Activated B cell treated with CpG ODN at 0.5 μM for 24 hours (primary cell): ENCODE measurements around the gene SLC2A13. TPM values are rescaled to one million over a fixed set of nuclear protein-coding genes. Genes with fewer than 3 reads are reported as not detected.

ENCODE experiments used
- ATAC-seq: fragments of 200-7000 bp; cut with Tn5 transposase; one replicate; pipeline ENCODE4 v1.10.0; 2021; ENCODE audit warnings: low read depth, mild to moderate bottlenecking, moderate library complexity
- CTCF ChIA-PET: fragments of 350-600 bp; sonication (Branson Sonifier 250); formaldehyde crosslinking; loops from one replicate; lab custom pipeline; 2021; ENCODE audit warnings: antibody characterized with exemption; lab: Charles Lee
- POLR2A ChIA-PET: fragments of 350-600 bp; sonication (Branson Sonifier 250); formaldehyde crosslinking; loops from one replicate; lab custom pipeline; 2021; ENCODE audit warnings: antibody characterized with exemption; lab: Charles Lee
- DNase-seq: peaks from one replicate; pipeline ENCODE4 v3.0.0; 2022
- H3K27ac Mint-ChIP-seq: one replicate; pipeline ENCODE4 v1.8.0; 2020; ENCODE audit warnings: mixed read lengths
- H3K27me3 Mint-ChIP-seq: one replicate; pipeline ENCODE4 v1.8.0; 2021; ENCODE audit warnings: mixed read lengths
- H3K36me3 Mint-ChIP-seq: one replicate; pipeline ENCODE4 v1.8.0; 2021; ENCODE audit warnings: low read depth, mixed read lengths
- H3K4me1 Mint-ChIP-seq: one replicate; pipeline ENCODE4 v1.8.0; 2021; ENCODE audit warnings: mixed read lengths
- H3K4me3 Mint-ChIP-seq: one replicate; pipeline ENCODE4 v1.8.0; 2020; ENCODE audit warnings: mild to moderate bottlenecking, mixed read lengths
- H3K9me3 Mint-ChIP-seq: one replicate; pipeline ENCODE4 v1.8.0; 2020; ENCODE audit warnings: mixed read lengths
- CTCF ChIP-seq: fragments of 200-600 bp; IDR thresholded peaks from one replicate; pipeline ENCODE4 v1.8.0; 2022; ENCODE audit warnings: antibody characterized with exemption, mild to moderate bottlenecking
- intact Hi-C: fragments of 100-400 bp; cut with micrococcal nuclease; formaldehyde crosslinking; loops from one replicate; pipeline ENCODE4 v1.15.1; 2024
- total RNA-seq: library from RNA; stranded (reverse); gene quantifications from 2 replicates; pipeline ENCODE4 v1.2.3, GENCODE V29; 2022

The SLC2A13 gene
- total RNA-seq, 1 donor from 2014 or later = 17.9 TPM

- DNase-seq (no peak), ATAC-seq (no peak)
- no peak overlapping the region for H3K4me3 Mint-ChIP-seq
- no peak for TF ChIP-seq CTCF
- ChIA-PET POLR2A (no interaction called here), CTCF (no interaction called here)
- intact Hi-C loops = no loop called here
- peaks cover 4% of the 10 kb centered on the region for H3K4me1 Mint-ChIP-seq
- peaks cover 3% of the 10 kb centered on the region for H3K36me3 Mint-ChIP-seq
- H3K9me3 Mint-ChIP-seq = peaks cover 7% of the 10 kb centered on the region
- no peaks in the 10 kb centered on the region for H3K27me3 Mint-ChIP-seq
- no peak overlapping the region for H3K27ac Mint-ChIP-seq
Observed at GRCh38 chr12:40122842-40123241, 17.0 kb upstream of the SLC2A13 start.

GRCh38 chr12:40117818-40118217, 11.9 kb upstream of the SLC2A13 start:
- ATAC-seq (peak; percentile 64), DNase-seq (no peak)
- H3K9me3 Mint-ChIP-seq = peaks cover 12% of the 10 kb centered on the region
- peaks cover 4% of the 10 kb centered on the region for H3K36me3 Mint-ChIP-seq
- peak overlapping the region; percentile 55 for H3K27ac Mint-ChIP-seq
- intact Hi-C loops = loop anchor here (2.0 kb wide), 1 partner anchor 17 kb away; no protein-coding TSS in a partner anchor
- ChIA-PET CTCF (interaction anchor here (3.0 kb wide), 1 partner anchor 11 kb away, joined by 14 read pairs; no protein-coding TSS in a partner anchor), POLR2A (interaction anchor here (0.9 to 2.4 kb wide), 4 partner anchors 10 to 107 kb away, joined by 5 to 16 read pairs (median 8); partner anchors contain the start of genes LRRK2 and SLC2A13)
- H3K4me3 Mint-ChIP-seq = peak overlapping the region; percentile 24
- no peak for TF ChIP-seq CTCF
- no peaks in the 10 kb centered on the region for H3K27me3 Mint-ChIP-seq
- H3K4me1 Mint-ChIP-seq = peaks cover 12% of the 10 kb centered on the region

GRCh38 chr12:40110586-40110985, 4.7 kb upstream of the SLC2A13 start:
- H3K4me1 Mint-ChIP-seq = peaks cover 29% of the 10 kb centered on the region
- H3K27ac Mint-ChIP-seq = no peak overlapping the region
- H3K36me3 Mint-ChIP-seq = no peaks in the 10 kb centered on the region
- ChIA-PET POLR2A (no interaction called here), CTCF (interaction anchor here (2.5 kb wide), 1 partner anchor 100 kb away, joined by 13 read pairs; no protein-coding TSS in a partner anchor)
- no peak for TF ChIP-seq CTCF
- DNase-seq = no peak
- intact Hi-C loops = no loop called here
- H3K27me3 Mint-ChIP-seq = no peaks in the 10 kb centered on the region
- H3K4me3 Mint-ChIP-seq = no peak overlapping the region
- H3K9me3 Mint-ChIP-seq = no peaks in the 10 kb centered on the region
- no peak for ATAC-seq

GRCh38 chr12:40107803-40108620, 2.1 kb upstream of the SLC2A13 start:
- Mint-ChIP-seq H3K4me1 (peaks cover 45% of the 10 kb centered on the region), H3K27ac (peak overlapping the region; percentile 73), H3K36me3 (no peaks in the 10 kb centered on the region), H3K4me3 (peak overlapping the region; percentile 87), H3K27me3 (no peaks in the 10 kb centered on the region), H3K9me3 (no peaks in the 10 kb centered on the region)
- ChIA-PET POLR2A (interaction anchor here (0.6 to 3.5 kb wide), 7 partner anchors 10 to 206 kb away, joined by 3 to 17 read pairs (median 4); partner anchors contain the start of gene LRRK2), CTCF (interaction anchor here (0.6 to 5.4 kb wide), 11 partner anchors 10 to 1203 kb away, joined by 3 to 58 read pairs (median 3); no protein-coding TSS in a partner anchor)
- ATAC-seq (no peak), DNase-seq (no peak)
- no peak for TF ChIP-seq CTCF
- intact Hi-C loops = loop anchor here (1.0 to 10.0 kb wide), 11 partner anchors 49 to 790 kb away; partner anchors contain the start of genes ABCD2 and KIF21A
